GM21723 (cell line): ENCODE data around the gene ITIH4.

ENCODE experiments used
- ATAC-seq: cut with Tn5 transposase; IDR thresholded peaks from one replicate; pipeline ENCODE4 v1.9.1; 2021; ENCODE audit warnings: mild to moderate bottlenecking, moderate library complexity; ENCODE audit not compliant: unreplicated experiment

The ITIH4 gene

GRCh38 chr3:52773361-52774065 is 57.0 kb downstream of the ITIH4 start:
- ATAC-seq, result no peak

GRCh38 chr3:52771702-52772101 is 58.8 kb downstream of the ITIH4 start:
- ATAC-seq, result no peak

GRCh38 chr3:52771334-52771681 is 59.2 kb downstream of the ITIH4 start:
- peak; percentile 24 for ATAC-seq

- peak; percentile 95 for ATAC-seq
These were observed 59.8 kb downstream of the ITIH4 start, which contains the start of gene NEK4 for GRCh38 chr3:52770496-52771333. Gene NEK4 (minus strand): TSS chr3:52770940. CDS start chr3:52770746, 194 bp downstream.

- no peak for ATAC-seq
These were observed 60.6 kb downstream of the ITIH4 start for GRCh38 chr3:52769786-52770455.

GRCh38 chr3:52763466-52763865 is 67.0 kb downstream of the ITIH4 start:
- ATAC-seq, result no peak
